Activated T-cell treated with anti-CD3 and anti-CD28 coated beads, Interleukin-2, amount 50 U/mL, for 4 hours (primary cell): Measurements from ENCODE around the gene CLIP2. TPM values are rescaled to one million over a fixed set of nuclear protein-coding genes. Genes with fewer than 3 reads are reported as not detected.
A peak's percentile ranks its signal among the peaks of the same experiment; 100 is the strongest.

Experiments
- ATAC-seq, 2 donors: fragments of 200-7000 bp; cut with Tn5 transposase; one replicate each; pipeline ENCODE4 v1.10.0; 2021
- DNase-seq: peaks from one replicate; pipeline ENCODE4 v3.0.0-alpha.2; 2020
- H3K27me3 Mint-ChIP-seq: one replicate; pipeline ENCODE4 v1.8.0; 2021; ENCODE audit warnings: low read depth, mixed read lengths
- H3K36me3 Mint-ChIP-seq: one replicate; pipeline ENCODE4 v1.8.0; 2022; ENCODE audit warnings: mixed read lengths; ENCODE audit not compliant: insufficient read depth
- H3K4me1 Mint-ChIP-seq: one replicate; pipeline ENCODE4 v1.8.0; 2021; ENCODE audit warnings: low read depth, mixed read lengths
- H3K4me3 Mint-ChIP-seq: one replicate; pipeline ENCODE4 v1.8.0; 2021; ENCODE audit warnings: mild to moderate bottlenecking, moderate library complexity, mixed read lengths
- H3K9me3 Mint-ChIP-seq: one replicate; pipeline ENCODE4 v1.8.0; 2021; ENCODE audit warnings: mixed read lengths
- total RNA-seq, 3 donors: library from RNA; stranded (reverse); gene quantifications; one replicate each; pipeline ENCODE4 v1.2.1, GENCODE V29; 2021

CLIP2 gene
- total RNA-seq, 3 donors from 2014 or later = 1.2 to 2.5 (median 1.4) TPM

DNA sequence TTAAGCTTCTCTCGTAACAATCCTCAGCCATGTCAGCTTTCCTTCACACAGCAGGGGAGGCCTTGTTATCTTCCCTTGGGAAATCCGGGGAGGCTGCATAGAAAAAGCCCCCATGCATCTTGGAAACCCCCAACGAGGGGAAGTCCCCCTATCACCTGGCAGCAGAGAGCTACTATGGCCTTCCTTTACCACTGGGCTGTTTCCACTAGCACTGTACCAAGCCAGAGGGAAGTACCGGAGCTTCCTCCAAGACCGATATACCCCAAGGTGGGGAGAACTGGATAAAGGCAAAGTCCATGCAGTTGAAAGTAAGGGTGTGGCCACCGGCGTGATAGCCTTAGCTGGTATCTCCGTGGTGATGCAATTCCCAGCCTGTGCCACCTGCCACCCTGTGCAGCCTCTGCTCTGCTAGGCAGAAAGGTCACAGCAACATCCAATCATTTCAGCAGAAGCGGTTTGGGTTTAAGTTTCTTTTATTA is 4.4 kb upstream of the CLIP2 start:
- ATAC-seq = no peak
- no peak overlapping the region for H3K4me3 Mint-ChIP-seq
- H3K27me3 Mint-ChIP-seq = peaks cover 10% of the 10 kb centered on the region

DNA sequence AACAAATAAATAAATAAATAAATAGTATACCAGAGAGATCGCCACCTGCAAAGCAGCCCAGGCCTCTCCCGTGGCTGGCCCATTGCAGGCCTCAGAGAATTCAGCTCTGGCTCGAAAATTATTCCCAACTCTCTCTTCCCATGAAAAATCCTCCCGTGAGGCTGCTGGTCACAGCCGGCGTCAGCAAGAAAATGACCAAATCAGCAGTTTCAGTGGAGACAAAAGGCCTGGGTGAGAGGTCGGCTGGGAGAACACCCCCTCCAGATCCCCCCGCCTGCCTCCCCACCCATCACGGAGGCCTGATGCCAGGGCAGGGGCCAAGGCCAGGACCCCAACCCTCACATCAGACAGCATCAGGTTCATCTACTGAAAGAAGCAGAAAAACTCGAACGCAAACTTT is 3.1 kb upstream of the CLIP2 start:
- peaks cover 10% of the 10 kb centered on the region for H3K27me3 Mint-ChIP-seq
- DNase-seq (no peak), ATAC-seq (no peak)
- H3K36me3 Mint-ChIP-seq = no peaks in the 10 kb centered on the region
- H3K4me3 Mint-ChIP-seq = no peak overlapping the region
- H3K9me3 Mint-ChIP-seq = no peaks in the 10 kb centered on the region
- H3K4me1 Mint-ChIP-seq = peaks cover 20% of the 10 kb centered on the region

More for the DNA sequence above, 4.4 kb upstream of the CLIP2 start:
- Mint-ChIP-seq H3K9me3 (no peaks in the 10 kb centered on the region), H3K36me3 (no peaks in the 10 kb centered on the region), H3K4me1 (peaks cover 13% of the 10 kb centered on the region)
- no peak for DNase-seq

DNA sequence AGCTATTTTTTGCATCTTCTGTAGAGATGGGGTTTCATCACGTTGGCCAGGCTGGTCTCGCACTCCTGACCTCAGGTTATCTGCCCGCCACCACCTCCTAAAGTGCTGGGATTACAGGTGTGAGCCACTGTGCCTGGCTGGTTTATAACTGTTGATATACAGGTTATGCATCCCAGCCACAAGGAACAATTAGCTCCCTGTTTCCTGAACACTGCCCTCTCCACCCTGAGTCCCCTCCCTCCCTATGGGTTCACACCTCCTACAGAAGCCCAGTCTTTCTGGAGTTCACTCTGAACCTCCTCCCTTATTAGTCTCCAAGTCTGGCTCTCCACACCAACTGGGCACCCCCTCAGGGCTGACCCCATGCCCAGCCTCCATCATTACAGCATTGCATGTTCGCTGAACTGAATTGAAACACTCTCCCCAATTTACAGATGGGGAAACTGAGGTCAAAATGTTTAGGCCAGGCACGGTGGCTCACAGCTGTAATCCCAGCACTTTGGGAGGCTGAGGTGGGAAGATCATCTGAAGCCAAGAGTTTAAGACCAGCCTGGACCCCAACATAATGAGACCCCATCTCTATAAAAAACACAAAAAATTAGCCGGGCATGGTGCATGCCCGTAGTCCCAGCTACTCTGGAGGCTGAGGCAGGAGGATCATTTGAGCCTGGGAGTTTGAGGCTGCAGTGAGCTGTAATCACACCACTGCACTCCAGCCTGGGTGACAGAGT is 1.7 kb upstream of the CLIP2 start:
- H3K27me3 Mint-ChIP-seq = peaks cover 10% of the 10 kb centered on the region
- ATAC-seq = no peak
- no peak overlapping the region for H3K4me3 Mint-ChIP-seq

DNA sequence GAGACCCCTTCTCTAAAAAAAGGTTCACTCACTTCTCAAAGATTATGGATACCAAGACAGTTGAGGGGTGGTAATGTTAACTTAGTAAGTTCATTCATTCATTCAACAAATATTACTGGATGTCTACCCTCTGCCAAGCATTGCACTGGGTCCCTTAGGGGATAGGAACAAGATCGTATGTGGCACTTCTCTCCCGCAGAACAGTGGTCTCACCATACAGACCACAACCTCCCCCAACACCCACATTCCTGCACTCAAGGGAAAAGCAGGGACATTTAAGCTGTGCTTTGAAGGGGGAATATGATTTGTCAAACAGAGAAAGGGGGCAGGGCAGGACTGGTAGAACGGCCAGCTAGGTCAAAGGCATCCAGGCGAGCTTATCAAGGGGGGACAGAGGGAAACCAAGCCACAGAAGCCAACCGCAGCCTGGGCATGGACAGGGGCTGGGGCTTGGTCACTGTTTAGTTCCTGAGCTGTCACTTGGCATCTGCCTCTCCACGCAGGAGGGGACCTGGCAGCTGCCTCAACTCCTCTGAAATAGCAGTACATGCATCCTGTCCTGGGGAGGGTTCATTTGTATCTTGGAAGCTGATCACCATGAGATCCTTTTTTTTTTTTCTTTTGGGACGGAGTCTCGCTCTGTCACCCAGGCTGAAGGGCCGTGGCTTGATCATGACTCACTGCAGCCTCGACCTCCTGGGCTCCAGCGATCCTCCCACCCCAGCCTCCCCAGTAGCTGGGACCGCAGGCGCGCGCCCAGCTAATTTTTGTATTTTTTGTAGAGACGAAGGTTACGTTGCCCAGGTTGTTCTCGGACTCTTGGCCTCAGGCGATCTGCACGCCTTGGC is 949 bp upstream of the CLIP2 start:
- Mint-ChIP-seq H3K4me1 (peaks cover 21% of the 10 kb centered on the region), H3K9me3 (no peaks in the 10 kb centered on the region), H3K27me3 (peaks cover 7% of the 10 kb centered on the region), H3K36me3 (no peaks in the 10 kb centered on the region), H3K4me3 (peak overlapping the region; percentile 80)
- no peak for ATAC-seq
- no peak for DNase-seq

More for the DNA sequence above, 1.7 kb upstream of the CLIP2 start:
- Mint-ChIP-seq H3K36me3 (no peaks in the 10 kb centered on the region), H3K4me1 (peaks cover 20% of the 10 kb centered on the region), H3K9me3 (no peaks in the 10 kb centered on the region)
- no peak for DNase-seq

DNA sequence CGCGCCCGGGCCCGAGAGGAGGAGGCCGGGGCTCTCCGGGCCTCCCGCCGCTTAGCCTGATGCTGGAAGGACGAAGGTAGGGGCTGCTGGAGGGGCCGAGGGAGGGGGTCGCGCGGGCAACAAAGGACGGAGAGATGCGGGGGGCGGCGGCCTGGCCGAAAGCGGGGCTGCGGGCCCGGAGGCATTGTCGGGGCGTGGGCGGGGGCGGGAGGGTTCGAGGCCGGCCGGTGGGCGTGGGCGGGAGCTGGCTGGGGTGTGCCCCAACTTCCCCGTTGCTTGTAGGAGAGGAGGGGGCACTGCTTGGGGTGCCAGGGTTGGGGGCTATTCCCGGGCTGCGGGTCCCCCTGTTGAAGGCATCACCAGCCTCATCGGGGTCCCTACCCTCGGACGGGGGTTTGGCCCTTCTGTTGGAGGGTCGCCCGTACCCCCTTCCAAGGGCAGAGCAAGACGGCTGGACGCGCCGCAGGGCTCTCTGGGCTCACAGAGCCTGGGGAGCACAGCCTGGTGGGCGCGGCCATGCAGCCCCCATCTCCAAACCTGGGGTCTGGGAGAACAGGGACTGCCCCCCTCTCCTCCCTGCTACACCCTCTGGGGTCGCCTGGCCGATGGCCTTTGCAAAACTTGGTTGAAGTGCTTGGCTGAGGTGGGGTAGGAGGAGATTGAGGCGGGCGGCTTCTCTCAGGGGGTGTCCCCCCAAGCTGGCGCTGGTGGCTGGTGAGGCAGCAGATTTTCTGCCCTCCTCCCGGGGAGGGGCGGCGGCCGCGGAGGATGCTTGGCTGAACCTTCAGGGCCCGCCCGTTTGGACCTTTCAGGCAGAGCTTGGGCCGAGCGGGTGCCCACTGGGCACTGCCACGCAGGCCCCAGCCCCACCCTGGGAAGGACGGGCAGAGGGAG is 699 bp downstream of the CLIP2 start:
- Mint-ChIP-seq H3K4me3 (peak overlapping the region; percentile 63), H3K27me3 (peaks cover 5% of the 10 kb centered on the region), H3K4me1 (peaks cover 24% of the 10 kb centered on the region), H3K9me3 (no peaks in the 10 kb centered on the region), H3K36me3 (no peaks in the 10 kb centered on the region)
- DNase-seq = peak; percentile 24
- peak; percentile 15 to 23 for ATAC-seq

DNA sequence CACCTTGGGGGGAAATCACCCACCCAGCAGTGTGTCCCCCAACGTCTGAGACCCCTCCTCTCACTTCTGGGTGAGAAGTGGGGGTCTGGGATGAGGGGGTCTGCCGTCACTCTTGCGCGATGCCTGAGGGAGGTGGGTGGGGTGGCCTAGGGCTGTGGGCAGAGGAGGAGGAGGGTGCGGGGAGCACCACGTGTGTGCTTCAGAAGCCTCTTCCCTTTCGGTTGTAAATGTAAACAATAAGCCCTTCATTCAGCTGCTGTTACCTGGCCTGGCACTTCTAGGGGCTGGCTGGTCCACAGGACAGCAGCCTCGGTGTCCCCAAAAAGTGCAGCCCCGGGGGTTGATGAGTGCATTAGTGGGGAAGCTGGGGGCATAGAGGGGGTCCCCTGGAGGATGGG is 1.3 kb downstream of the CLIP2 start:
- ATAC-seq (no peak), DNase-seq (no peak)
- no peaks in the 10 kb centered on the region for H3K9me3 Mint-ChIP-seq
- no peaks in the 10 kb centered on the region for H3K36me3 Mint-ChIP-seq
- peaks cover 5% of the 10 kb centered on the region for H3K27me3 Mint-ChIP-seq
- peak overlapping the region; percentile 39 for H3K4me3 Mint-ChIP-seq
- H3K4me1 Mint-ChIP-seq = peaks cover 24% of the 10 kb centered on the region

GRCh38 chr7:74290981-74291441 is 1.8 kb downstream of the CLIP2 start:
- peaks cover 24% of the 10 kb centered on the region for H3K4me1 Mint-ChIP-seq
- peaks cover 5% of the 10 kb centered on the region for H3K27me3 Mint-ChIP-seq
- no peak for DNase-seq
- no peaks in the 10 kb centered on the region for H3K36me3 Mint-ChIP-seq
- ATAC-seq = no peak
- H3K4me3 Mint-ChIP-seq = peak overlapping the region; percentile 39
- H3K9me3 Mint-ChIP-seq = no peaks in the 10 kb centered on the region

DNA sequence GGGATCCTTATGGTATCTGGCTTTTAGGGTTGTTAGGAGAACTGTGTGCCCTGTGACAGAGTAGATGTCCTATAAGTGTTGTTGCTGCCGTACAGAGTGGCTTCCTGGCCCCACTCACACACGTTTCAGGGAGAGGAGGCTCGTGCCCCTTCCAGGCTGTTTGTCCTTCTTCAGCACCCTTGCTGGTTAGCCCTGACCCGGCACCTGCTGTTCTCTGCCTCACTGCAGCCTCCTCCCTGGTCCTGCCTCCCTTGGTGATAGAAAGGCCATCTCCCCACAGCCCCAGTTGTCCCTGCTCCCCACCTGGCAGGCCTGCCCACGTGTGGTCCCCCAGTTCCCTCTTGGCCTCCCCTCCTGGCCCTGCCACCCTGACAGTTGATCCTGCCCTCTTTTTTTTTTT is 2.3 kb downstream of the CLIP2 start:
- H3K4me3 Mint-ChIP-seq = peak overlapping the region; percentile 13
- DNase-seq = no peak
- H3K27me3 Mint-ChIP-seq = peaks cover 5% of the 10 kb centered on the region
- ATAC-seq = no peak
- H3K36me3 Mint-ChIP-seq = no peaks in the 10 kb centered on the region
- H3K4me1 Mint-ChIP-seq = peaks cover 24% of the 10 kb centered on the region
- H3K9me3 Mint-ChIP-seq = no peaks in the 10 kb centered on the region

GRCh38 chr7:74292757-74293576 is 3.8 kb downstream of the CLIP2 start:
- Mint-ChIP-seq H3K9me3 (no peaks in the 10 kb centered on the region), H3K4me3 (no peak overlapping the region), H3K4me1 (peaks cover 23% of the 10 kb centered on the region), H3K27me3 (no peaks in the 10 kb centered on the region), H3K36me3 (no peaks in the 10 kb centered on the region)
- no peak for DNase-seq
- ATAC-seq = no peak

DNA sequence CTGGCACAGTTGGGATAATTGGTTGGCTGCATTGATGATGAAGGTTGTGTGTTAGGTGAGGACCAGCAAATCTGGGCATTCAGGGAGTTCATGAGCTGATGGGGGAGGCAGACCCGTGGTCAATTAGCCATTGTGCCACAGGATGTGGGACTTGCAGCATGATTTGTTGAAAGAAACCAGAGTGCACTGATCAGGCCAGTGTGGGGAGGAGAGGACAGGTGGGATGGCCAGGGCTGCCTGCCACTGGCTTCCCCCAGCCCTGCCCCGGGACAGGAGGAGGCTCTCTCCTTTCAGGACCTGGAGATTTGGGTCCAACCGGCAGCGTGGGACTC is 4.3 kb downstream of the CLIP2 start:
- Mint-ChIP-seq H3K36me3 (no peaks in the 10 kb centered on the region), H3K4me1 (peaks cover 17% of the 10 kb centered on the region), H3K9me3 (no peaks in the 10 kb centered on the region), H3K4me3 (no peak overlapping the region), H3K27me3 (no peaks in the 10 kb centered on the region)
- ATAC-seq = no peak
- no peak for DNase-seq

DNA sequence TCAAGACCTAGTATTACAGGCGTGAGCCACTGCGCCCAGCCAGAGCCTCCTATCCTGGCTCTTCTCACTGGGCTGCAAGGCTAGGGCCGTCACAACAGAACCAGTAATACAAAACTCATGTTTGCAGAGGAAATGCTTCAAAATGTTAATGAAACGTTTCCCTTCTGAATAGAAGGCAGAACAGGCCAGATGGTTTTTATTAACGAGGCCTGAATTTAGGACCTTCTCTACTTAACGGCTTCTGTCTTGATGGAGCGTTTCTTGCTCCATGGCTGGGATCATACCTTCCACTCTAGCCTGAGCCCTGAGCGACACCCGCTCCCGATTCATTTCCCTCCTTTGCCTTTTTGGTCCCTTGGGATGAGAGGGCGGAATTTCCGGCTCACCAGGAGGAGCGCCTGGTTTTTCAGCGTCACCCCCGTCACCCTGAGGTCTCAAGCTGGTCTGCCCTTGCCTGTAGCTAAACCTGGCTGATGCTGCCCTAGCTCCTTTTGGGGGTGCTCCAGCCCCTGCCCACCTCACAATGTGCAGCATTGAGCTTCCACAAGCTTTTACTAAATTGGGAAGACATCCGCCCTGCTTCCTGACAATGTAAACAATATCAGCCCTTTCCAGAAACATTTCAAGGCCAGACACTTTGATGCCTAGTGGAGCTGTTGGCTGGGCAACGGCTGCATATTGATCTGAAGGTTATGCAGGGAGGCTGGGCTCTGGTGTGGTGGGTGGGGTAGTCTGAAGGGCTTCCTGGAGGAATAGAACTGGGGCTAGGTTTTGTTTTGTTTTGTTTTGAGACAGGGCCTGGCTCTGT is 5.2 kb downstream of the CLIP2 start:
- Mint-ChIP-seq H3K4me1 (peaks cover 11% of the 10 kb centered on the region), H3K36me3 (no peaks in the 10 kb centered on the region), H3K9me3 (no peaks in the 10 kb centered on the region), H3K4me3 (no peak overlapping the region), H3K27me3 (no peaks in the 10 kb centered on the region)
- DNase-seq (no peak), ATAC-seq (no peak)

DNA sequence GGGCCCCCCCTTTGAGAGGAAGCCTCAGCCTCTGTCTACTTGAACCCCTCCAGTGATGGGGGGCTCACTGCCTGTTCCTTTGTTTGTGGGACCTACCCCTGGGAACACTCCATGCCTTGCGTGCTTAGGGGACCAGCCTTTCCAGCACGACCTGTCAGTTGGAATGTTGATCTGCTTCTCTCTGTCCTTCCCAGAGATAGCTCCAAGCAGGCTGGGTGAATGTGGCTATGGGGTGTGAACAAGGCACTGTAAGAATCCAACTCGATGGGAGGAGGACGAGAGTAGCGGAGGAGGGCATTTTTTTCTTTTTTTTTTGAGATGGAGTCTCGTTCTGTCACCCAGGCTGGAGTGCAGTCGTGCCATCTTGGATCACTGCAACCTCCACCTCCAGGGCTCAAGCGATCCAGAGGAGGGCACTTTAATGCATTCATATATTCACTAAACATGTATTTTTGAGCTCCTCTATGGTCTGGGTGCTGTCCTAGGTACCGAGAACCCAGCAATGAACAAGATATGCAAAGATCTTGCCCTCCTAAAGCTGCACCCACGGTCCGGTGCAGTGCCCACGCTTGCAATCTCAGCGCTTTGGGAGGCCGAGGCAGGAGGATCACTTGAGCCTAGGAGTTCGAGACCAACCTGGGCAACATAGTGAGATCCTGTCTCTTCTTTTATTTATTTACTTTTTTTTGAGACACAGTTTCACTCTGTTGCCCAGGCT is 8.5 kb downstream of the CLIP2 start:
- ATAC-seq = no peak
- H3K27me3 Mint-ChIP-seq = no peaks in the 10 kb centered on the region
- no peaks in the 10 kb centered on the region for H3K9me3 Mint-ChIP-seq
- no peaks in the 10 kb centered on the region for H3K36me3 Mint-ChIP-seq
- H3K4me3 Mint-ChIP-seq = no peak overlapping the region
- no peak for DNase-seq
- peaks cover 4% of the 10 kb centered on the region for H3K4me1 Mint-ChIP-seq
